ENCODE results near the gene DCC.

The DCC gene

GRCh38 chr18:53153281-53153680 is 813.3 kb downstream of the DCC start:
- TF ChIP-seq CTCF (conservative IDR thresholded peaks at IDR 0.05; ENCODE audit: low read length): no peak; the same call in 1 of the 2 replicates
- DNase-seq (ENCODE audit: low read depth): no peak
- no peak overlapping the region for H3K4me3 ChIP-seq (ENCODE audit: low read length)

GRCh38 chr18:53153800-53154199 is 813.8 kb downstream of the DCC start:
- no peak for TF ChIP-seq CTCF (conservative IDR thresholded peaks at IDR 0.05; ENCODE audit: low read length)
- DNase-seq (ENCODE audit: low read depth): no peak
- no peak overlapping the region for H3K4me3 ChIP-seq (ENCODE audit: low read length)

DNA sequence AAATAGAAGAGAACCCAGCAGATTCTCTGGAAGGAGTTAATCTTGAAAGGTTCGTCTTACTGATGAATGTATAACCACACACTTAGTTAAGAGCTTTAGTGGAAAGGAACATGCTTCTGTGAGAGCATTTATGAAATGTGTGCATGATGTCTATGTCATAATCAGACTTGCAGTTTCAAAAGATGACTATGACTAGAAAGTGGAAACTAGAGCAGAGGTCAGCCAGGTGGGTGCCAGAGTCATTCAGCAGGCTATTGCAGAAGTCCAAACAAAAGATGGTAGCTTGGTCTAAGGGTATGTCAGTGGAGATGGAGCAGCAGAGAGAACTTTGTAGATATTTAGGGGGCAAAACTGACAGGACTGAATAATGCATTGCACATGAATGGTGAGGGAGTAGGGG is 825.8 kb downstream of the DCC start:
- no peak for DNase-seq (ENCODE audit: low read depth)
- TF ChIP-seq CTCF (conservative IDR thresholded peaks at IDR 0.05; ENCODE audit: low read length): no peak
- no peak overlapping the region for H3K4me3 ChIP-seq (ENCODE audit: low read length)

- no peak for DNase-seq (ENCODE audit: low read depth)
- TF ChIP-seq CTCF (conservative IDR thresholded peaks at IDR 0.05; ENCODE audit: low read length): no peak
- H3K4me3 ChIP-seq (ENCODE audit: low read length): no peak overlapping the region
Measured at GRCh38 chr18:53169346-53169745, 829.3 kb downstream of the DCC start.

DNA sequence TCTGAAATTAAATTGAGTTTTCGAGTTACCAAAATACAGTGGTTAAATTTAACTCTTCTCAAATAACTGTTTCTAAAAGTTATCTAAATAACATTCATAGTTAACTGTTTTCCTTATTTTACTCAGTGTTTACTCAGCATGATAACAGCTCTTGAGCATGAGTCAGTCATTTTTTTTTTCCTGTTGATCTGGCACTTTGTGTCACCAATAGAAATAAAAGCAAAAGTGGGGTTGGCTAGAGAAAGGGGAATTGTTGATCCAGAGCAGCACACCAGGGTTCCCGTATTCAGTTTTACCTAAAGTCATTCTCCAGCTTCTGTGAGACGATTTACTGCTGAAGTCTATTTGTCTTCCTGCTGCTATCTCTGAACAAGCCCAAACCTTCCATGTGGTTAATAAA is 851.6 kb downstream of the DCC start:
- no peak for DNase-seq (ENCODE audit: low read depth)
- TF ChIP-seq CTCF (conservative IDR thresholded peaks at IDR 0.05; ENCODE audit: low read length): no peak
- H3K4me3 ChIP-seq (ENCODE audit: low read length): no peak overlapping the region

DNA sequence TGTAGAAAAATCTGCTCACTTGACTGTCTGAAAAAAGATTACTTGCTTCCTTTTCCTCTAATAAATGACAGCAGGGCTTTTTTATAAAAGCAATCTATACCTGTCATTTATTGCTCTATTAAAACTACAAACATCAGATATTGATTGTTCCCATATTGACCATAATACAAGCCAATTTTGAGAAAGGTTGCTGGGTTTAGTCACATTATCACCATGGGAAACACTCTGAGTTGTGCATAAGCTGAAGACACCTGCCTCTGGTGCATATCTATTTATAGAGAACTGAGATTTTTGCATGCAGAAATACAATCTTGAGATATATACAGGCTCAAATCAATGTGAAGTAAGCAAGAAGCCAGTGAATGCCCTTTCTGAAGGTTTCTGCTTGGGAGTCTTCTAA is 853.9 kb downstream of the DCC start:
- no peak for DNase-seq (ENCODE audit: low read depth)
- no peak overlapping the region for H3K4me3 ChIP-seq (ENCODE audit: low read length)
- TF ChIP-seq CTCF (conservative IDR thresholded peaks at IDR 0.05; ENCODE audit: low read length): no peak

DNA sequence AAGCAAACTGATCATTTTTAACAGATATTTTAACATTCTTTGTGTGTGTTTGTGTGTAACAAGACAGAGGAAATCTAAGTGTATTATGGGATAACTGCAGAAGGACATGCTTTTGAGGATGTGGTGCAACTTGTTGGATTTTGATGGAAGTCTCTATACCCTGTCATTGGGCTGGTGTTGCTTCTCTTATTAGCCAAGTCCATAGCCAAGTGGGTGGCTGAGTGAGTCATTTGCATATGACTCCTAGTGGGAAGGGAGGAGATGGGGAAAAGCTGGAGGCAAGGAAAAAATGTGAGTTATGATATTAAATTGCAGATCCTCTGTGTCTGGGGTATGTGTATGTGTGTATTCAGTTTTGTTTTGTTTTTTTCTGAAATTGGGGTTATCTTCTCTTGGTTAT is 879.9 kb downstream of the DCC start:
- DNase-seq (ENCODE audit: low read depth): no peak
- H3K4me3 ChIP-seq (ENCODE audit: low read length): no peak overlapping the region
- no peak for TF ChIP-seq CTCF (conservative IDR thresholded peaks at IDR 0.05; ENCODE audit: low read length)

Measured in AG10803 (cell line).